ENCODE results near the gene DCPS.
"Not testable (repeated sequence)": the region's sequence is repeated elsewhere in the genome, so short reads cannot be mapped to it uniquely, and the experiment has no call there.

The DCPS gene

GRCh38 chr11:126345759-126346585 is 42.1 kb downstream of the DCPS start:
- no peak for DNase-seq

GRCh38 chr11:126346586-126346940 is 42.7 kb downstream of the DCPS start:
- no peak for DNase-seq

- DNase-seq: not testable (repeated sequence)
These were observed 43.1 kb downstream of the DCPS start for GRCh38 chr11:126346946-126347345.

GRCh38 chr11:126347751-126348668 is 44.1 kb downstream of the DCPS start:
- no peak for DNase-seq

GRCh38 chr11:126348806-126349582 is 45.1 kb downstream of the DCPS start:
- no peak for DNase-seq

GRCh38 chr11:126350836-126351235 is 47.0 kb downstream of the DCPS start:
- no peak for DNase-seq

- no peak for DNase-seq
These were observed 48.3 kb downstream of the DCPS start for GRCh38 chr11:126352163-126352562.

- no peak for DNase-seq
These were observed 49.3 kb downstream of the DCPS start for GRCh38 chr11:126352934-126353801.

- no peak for DNase-seq
These were observed 50.9 kb downstream of the DCPS start for GRCh38 chr11:126354631-126355323.

GRCh38 chr11:126355324-126355925 is 51.6 kb downstream of the DCPS start, which contains the start of gene ST3GAL4:
TSS of gene ST3GAL4 (plus strand) at chr11:126355686. CDS start at chr11:126406156, 50,470 bp downstream.
- DNase-seq: peak; percentile 73

GRCh38 chr11:126355926-126356897 is 52.4 kb downstream of the DCPS start:
- DNase-seq: peak; percentile 12

- no peak for DNase-seq
These were observed 53.4 kb downstream of the DCPS start for GRCh38 chr11:126357055-126357962.

GRCh38 chr11:126357969-126358762 is 54.3 kb downstream of the DCPS start:
- DNase-seq: no peak

- no peak for DNase-seq
These were observed 54.9 kb downstream of the DCPS start for GRCh38 chr11:126358763-126359160.

- DNase-seq: no peak
These were observed 55.7 kb downstream of the DCPS start for GRCh38 chr11:126359431-126360048.

- DNase-seq: no peak
These were observed 56.2 kb downstream of the DCPS start for GRCh38 chr11:126360049-126360446.

GRCh38 chr11:126361400-126361799 is 57.5 kb downstream of the DCPS start:
- DNase-seq: no peak

Data from CD4-positive, alpha-beta T cell treated with Interleukin-12 subunit alpha and Interleukin-12 subunit beta, for 1 hour (primary cell).